Heart right ventricle (tissue), 16 donors: ENCODE measurements around the gene NXPH1. TPM values are rescaled to one million over a fixed set of nuclear protein-coding genes. Genes with fewer than 3 reads are reported as not detected.
A peak's percentile ranks its signal among the peaks of the same experiment; 100 is the strongest.

ENCODE experiments used
- ATAC-seq, 8 donors: fragments of 200-7000 bp; cut with Tn5 transposase; one replicate each; pipeline ENCODE4 v1.9.1; 2020; ENCODE audit warnings: mild to moderate bottlenecking in 8 of 8, moderate library complexity in 8 of 8, moderate number of reproducible peaks in 1 of 8
- DNase-seq, 2 donors: peaks; one replicate each; pipeline ENCODE4 v3.0.0-alpha.2; 2020
- H3K27ac ChIP-seq, 10 donors: fragments of 200-600 bp; sonication (generic) in 2 of 10; one replicate each; pipeline versions ENCODE4 v1.5.0 to v1.8.0; 2020 to 2022; ENCODE audit warnings: mild to moderate bottlenecking in 3 of 10
- H3K27me3 ChIP-seq, 7 donors: fragments of 200-600 bp; one replicate each; pipeline ENCODE4 v1.8.0; 2021 to 2022; ENCODE audit warnings: mild to moderate bottlenecking in 2 of 7
- H3K36me3 ChIP-seq, 9 donors: fragments of 200-600 bp; sonication (generic) in 1 of 9; one replicate each; pipeline versions ENCODE4 v1.5.0 to v1.8.0; 2020 to 2022; ENCODE audit warnings: mild to moderate bottlenecking in 2 of 9
- H3K4me1 ChIP-seq, 9 donors: fragments of 200-600 bp; sonication (generic) in 1 of 9; one replicate each; pipeline versions ENCODE4 v1.5.0 to v1.8.0; 2020 to 2022; ENCODE audit warnings: mild to moderate bottlenecking in 4 of 9
- H3K4me3 ChIP-seq, 10 donors: fragments of 200-600 bp; sonication (generic) in 2 of 10; one replicate each; pipeline versions ENCODE4 v1.5.0 to v1.8.0; 2020 to 2022; ENCODE audit warnings: mild to moderate bottlenecking in 7 of 10, moderate library complexity in 2 of 10
- H3K9me3 ChIP-seq, 11 donors: fragments of 200-600 bp in 10 of 11; sonication (generic) in 2 of 11; one replicate each; pipeline versions ENCODE4 v1.5.0 to v1.8.0; 2013 to 2022; ENCODE audit warnings: mild to moderate bottlenecking in 2 of 11, control low read depth in 1 of 11, moderate library complexity in 1 of 11
- CTCF ChIP-seq, 9 donors: fragments of 200-600 bp; sonication (generic) in 2 of 9; IDR thresholded peaks; one replicate each; pipeline versions ENCODE4 v1.5.0 to v1.8.0; 2021 to 2022; ENCODE audit warnings: antibody characterized with exemption in 9 of 9, mild to moderate bottlenecking in 5 of 9, moderate library complexity in 1 of 9
- WGBS, 2 donors: extraction: QIAGEN DNeasy Blood & Tissue Kit; methylation state at CpG; one replicate each; pipeline ENCODE4 v1.1.7; 2013; ENCODE audit warnings: inconsistent platforms in 1 of 2; 5-methylcytosine and 5-hydroxymethylcytosine counted together
- intact Hi-C, 10 donors: fragments of 100-400 bp; cut with DNase I; formaldehyde crosslinking; loops; one replicate each; pipeline versions ENCODE4 v1.11.1 to v1.14.2; 2022
- polyA plus RNA-seq, 2 donors: library from polyadenylated mRNA; stranded (reverse); fragments of 200-250 nt; gene quantifications; one replicate each; pipeline ENCODE4 v1.2.3, GENCODE V29; 2013
- total RNA-seq, 10 donors: library from RNA; stranded (reverse); fragmentation: NEBNext Ultra II Directional in 3 of 10; extraction: Animal tissue kit (Norgen Biotek cat#: 25700) in 3 of 10; gene quantifications; one replicate each; pipeline versions ENCODE4 v1.2.1 to v1.2.4, GENCODE V29; 2021 to 2023
- donor health status: Arrhythmogenic right ventricular cardiomyopathy.
- donor health status: ischemic (EF 13 %, LVEDD 7.1; RV severe dilation, severe dysfunction).
- donor health status: healthy with polysubstance abuse.
- donor health status: DM: no; HTN: yes; CAD: no.
- donor health status: DM: no; HTN: no; CAD: no.
- donor health status: ischemic (EF 25% LVEDD 6.9; RV normal size, moderate dysfunction).
- donor health status: ischemic (EF 25% LVEDD 5.7; RV mildly dilated, moderate dysfunction).
- donor health status: healthy.
- donor health status: DM: yes; HTN: yes; CAD: no.
- donor health status: Ischemic cardiomyopathy.
- donor health status: ischemic (EF 35%, LVEDD 5.7; RV mildly dilated, moderate dysfunction).
- donor health status: nonischemic (EF 11% LVEDD 7.7; RV severe dilation, severe dysfunction).
- donor health status: DM: yes; HTN: yes; CAD: no.
- donor health status: PGD.
- donor health status: ischemic (EF 29% LVEDD 5.4; RV normal size, mild dysfunction).
- donor health status: nonischemic (EF 23%, LVEDD 6.1; RV moderate dilation, normal function).

Gene NXPH1
- total and polyA plus RNA-seq, 12 donors = not detected

GRCh38 chr7:8418629-8419245 lies 14.7 kb upstream of the NXPH1 start:
- Histone ChIP-seq H3K27ac (no peak overlapping the region), H3K4me1 (no peaks in the 10 kb centered on the region), H3K9me3 (no peaks in the 10 kb centered on the region), H3K4me3 (no peak overlapping the region), H3K27me3 (peaks cover 0 to 18% (median 4%) of the 10 kb centered on the region in 7 donors), H3K36me3 (no peaks in the 10 kb centered on the region)
- peak in 2 of 8 donors; percentile 53 to 63 for ATAC-seq
- intact Hi-C loops = loop anchor here in 3 of 10 donors (5.0 kb wide), 2 partner anchors 304 to 1994 kb away; no protein-coding TSS in a partner anchor
- peak; percentile 47 to 84 (median 79) for TF ChIP-seq CTCF (IDR thresholded peaks at IDR 0.05)
- DNase-seq = peak in 1 of 2 donors; percentile 42
- WGBS, 2 donors = 0 to 1% methylated on average over 1 of the region's 1 CpG

DNA sequence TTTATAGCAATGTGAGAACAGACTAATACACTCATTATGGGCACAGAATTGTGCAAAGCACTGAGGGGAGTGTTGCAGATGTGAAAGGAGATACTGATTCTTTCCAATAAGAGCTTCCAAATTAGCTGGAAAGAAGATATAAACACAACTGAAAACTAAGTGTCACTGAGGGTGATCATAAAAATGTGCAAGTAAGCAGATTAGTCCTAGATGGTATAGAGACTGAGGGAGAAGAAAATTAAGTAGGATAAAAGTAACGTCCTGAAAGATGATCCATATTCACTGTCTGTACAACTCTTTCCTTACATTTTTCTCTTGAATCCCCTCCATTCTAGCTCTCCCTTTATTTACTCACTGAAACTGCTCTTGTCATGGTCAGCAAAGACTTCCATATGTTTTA lies 11.2 kb upstream of the NXPH1 start:
- WGBS, 2 donors = 68 to 79% methylated on average over 1 of the region's 1 CpG
- H3K27me3 ChIP-seq = peaks cover 0 to 31% (median 10%) of the 10 kb centered on the region in 7 donors
- no peak for TF ChIP-seq CTCF (IDR thresholded peaks at IDR 0.05)
- no peak overlapping the region for H3K27ac ChIP-seq
- H3K36me3 ChIP-seq = no peaks in the 10 kb centered on the region
- intact Hi-C loops = loop anchor here in 2 of 10 donors (5.0 to 10.0 kb wide), 2 partner anchors 300 to 303 kb away; no protein-coding TSS in a partner anchor
- no peaks in the 10 kb centered on the region for H3K4me1 ChIP-seq
- DNase-seq (no peak), ATAC-seq (no peak)
- no peak overlapping the region for H3K4me3 ChIP-seq
- H3K9me3 ChIP-seq = no peaks in the 10 kb centered on the region

DNA sequence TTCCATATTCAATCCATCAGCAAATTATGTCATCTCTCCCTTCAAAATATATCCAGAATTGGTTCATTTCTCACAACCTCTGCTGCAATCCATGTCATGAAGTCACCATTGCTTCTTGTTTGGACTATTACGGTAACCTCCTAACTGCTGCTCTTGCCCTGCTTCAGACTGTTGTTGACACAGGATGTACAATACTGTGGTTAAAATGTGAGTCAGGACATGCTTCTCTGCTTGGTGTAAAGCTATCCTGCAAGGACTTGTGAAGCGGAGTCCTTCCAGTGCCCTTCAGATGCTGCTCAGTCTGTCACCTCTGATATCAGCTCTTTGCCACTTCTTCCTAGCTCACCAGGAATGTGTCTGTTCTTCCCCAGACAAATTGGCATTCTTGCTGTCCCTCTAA lies 10.4 kb upstream of the NXPH1 start:
- Histone ChIP-seq H3K4me3 (no peak overlapping the region), H3K27me3 (peaks cover 0 to 35% (median 18%) of the 10 kb centered on the region in 7 donors), H3K9me3 (no peaks in the 10 kb centered on the region), H3K4me1 (no peaks in the 10 kb centered on the region), H3K27ac (no peak overlapping the region), H3K36me3 (no peaks in the 10 kb centered on the region)
- intact Hi-C loops = loop anchor here in 2 of 10 donors (5.0 to 10.0 kb wide), 2 partner anchors 299 to 302 kb away; no protein-coding TSS in a partner anchor
- 69 to 82% methylated on average over 2 of the region's 2 CpGs for WGBS, 2 donors
- no peak for TF ChIP-seq CTCF (IDR thresholded peaks at IDR 0.05)
- ATAC-seq (no peak), DNase-seq (no peak)

DNA sequence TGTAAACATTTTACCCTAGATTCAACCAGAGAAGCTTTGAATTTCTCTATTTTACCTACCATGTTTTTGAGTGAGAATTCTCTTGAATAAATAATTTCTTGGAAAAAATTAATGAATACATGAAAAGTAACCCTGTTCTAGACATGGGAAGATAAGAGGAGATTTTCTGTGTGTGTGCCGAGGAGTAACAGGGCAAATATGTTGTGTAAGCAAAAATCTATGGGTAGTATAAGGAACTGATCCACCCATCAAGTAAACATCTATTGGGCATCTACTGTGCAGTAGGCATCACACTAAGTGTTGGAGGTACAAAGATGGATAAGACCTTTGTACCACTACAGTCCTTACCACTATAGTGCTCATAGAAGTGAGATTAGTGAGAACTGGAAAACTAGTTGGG lies 8.2 kb upstream of the NXPH1 start:
- 87 to 88% methylated on average over 1 of the region's 1 CpG for WGBS, 2 donors
- intact Hi-C loops = loop anchor here in 1 of 10 donors (10.0 kb wide), 1 partner anchor 300 kb away; no protein-coding TSS in a partner anchor

More for the DNA sequence above, 8.2 kb upstream of the NXPH1 start:
- no peak for TF ChIP-seq CTCF (IDR thresholded peaks at IDR 0.05)
- ATAC-seq = no peak
- no peaks in the 10 kb centered on the region for H3K9me3 ChIP-seq
- H3K27ac ChIP-seq = no peak overlapping the region
- DNase-seq = no peak
- H3K4me3 ChIP-seq = no peak overlapping the region
- no peaks in the 10 kb centered on the region for H3K4me1 ChIP-seq
- H3K27me3 ChIP-seq = peaks cover 0 to 51% (median 27%) of the 10 kb centered on the region in 7 donors
- no peaks in the 10 kb centered on the region for H3K36me3 ChIP-seq
